HEK293 (cell line): Measurements from ENCODE around the gene PTPRG.

ENCODE experiments used
- CTCF ChIA-PET: fragments of 350-600 bp; formaldehyde crosslinking; extraction: SDS; loops from one replicate; lab custom pipeline; 2021; ENCODE audit warnings: antibody characterized with exemption; lab: Yijun Ruan, JAX
- POLR2A ChIA-PET: fragments of 300-600 bp; formaldehyde crosslinking; extraction: SDS; loops from one replicate; lab custom pipeline; 2020; ENCODE audit warnings: antibody characterized with exemption, inconsistent platforms; lab: Yijun Ruan, JAX
- H3K27ac ChIP-seq: fragments of 200-500 bp; sonication (Bioruptor generic); 2 replicates; pipeline ENCODE4 v1.5.1; 2014; ENCODE audit warnings: low read depth, low read length, control low read depth, inconsistent platforms; ENCODE audit errors: extremely low read depth
- H3K36me3 ChIP-seq, 2 experiments: fragments of 200-500 bp in 1 of 2; sonication (Bioruptor generic) in 1 of 2; 1 replicate in 1 of 2; 2 replicates in 1 of 2; pipeline ENCODE4 v1.5.1; 2014 to 2017; ENCODE audit warnings: inconsistent platforms in 2 of 2, low read length in 2 of 2; ENCODE audit not compliant: control insufficient read depth in 2 of 2, insufficient read depth in 1 of 2
- H3K4me1 ChIP-seq: fragments of 200-500 bp; sonication (Bioruptor generic); 2 replicates; pipeline ENCODE4 v1.5.1; 2014; ENCODE audit warnings: mild to moderate bottlenecking, low read length, inconsistent platforms; ENCODE audit not compliant: control insufficient read depth, insufficient read depth
- H3K4me3 ChIP-seq: 2 replicates; pipeline ENCODE4 v1.5.1; 2011; ENCODE audit warnings: low read depth, mild to moderate bottlenecking, control low read depth, low read length, moderate library complexity
- H3K9me3 ChIP-seq: fragments of 200-500 bp; sonication (Bioruptor generic); 2 replicates; pipeline ENCODE4 v1.5.1; 2014; ENCODE audit warnings: low read depth, low read length, inconsistent platforms; ENCODE audit not compliant: control insufficient read depth, insufficient read depth
- BCL11B ChIP-seq: fragments of 450-650 bp; formaldehyde crosslinking; IDR thresholded peaks from 2 replicates; pipeline ENCODE4 v1.5.1; 2016; ENCODE audit warnings: low read depth, missing biosample characterization, missing genetic modification characterization
- GFI1B ChIP-seq: fragments of 450-650 bp; formaldehyde crosslinking; IDR thresholded peaks from 2 replicates; pipeline ENCODE4 v1.5.1; 2016; ENCODE audit warnings: missing biosample characterization, missing genetic modification characterization
- ZNF10 ChIP-seq: fragments of 450-650 bp; formaldehyde crosslinking; IDR thresholded peaks from 2 replicates; pipeline ENCODE4 v1.5.1; 2017; ENCODE audit warnings: missing biosample characterization, missing genetic modification characterization
- ZNF121 ChIP-seq: fragments of 450-650 bp; formaldehyde crosslinking; IDR thresholded peaks from 2 replicates; pipeline ENCODE4 v1.5.1; 2016; ENCODE audit warnings: missing biosample characterization, missing genetic modification characterization
- ZNF2 ChIP-seq: fragments of 450-650 bp; formaldehyde crosslinking; IDR thresholded peaks from 2 replicates; pipeline ENCODE4 v1.5.1; 2016; ENCODE audit warnings: missing biosample characterization, missing genetic modification characterization
- ZNF239 ChIP-seq: fragments of 450-650 bp; formaldehyde crosslinking; IDR thresholded peaks from 2 replicates; pipeline ENCODE4 v1.5.1; 2016; ENCODE audit warnings: missing biosample characterization, missing genetic modification characterization
- ZNF266 ChIP-seq: fragments of 450-650 bp; formaldehyde crosslinking; IDR thresholded peaks from 2 replicates; pipeline ENCODE4 v1.5.1; 2016; ENCODE audit warnings: missing biosample characterization, missing genetic modification characterization, low read depth
- ZNF324 ChIP-seq: fragments of 450-650 bp; formaldehyde crosslinking; IDR thresholded peaks from 2 replicates; pipeline ENCODE4 v1.5.1; 2016; ENCODE audit warnings: missing biosample characterization, missing genetic modification characterization
- ZNF423 ChIP-seq: fragments of 450-650 bp; formaldehyde crosslinking; IDR thresholded peaks from 2 replicates; pipeline ENCODE4 v1.5.1; 2016; ENCODE audit warnings: missing biosample characterization, missing genetic modification characterization
- ZNF555 ChIP-seq: fragments of 450-650 bp; formaldehyde crosslinking; conservative IDR thresholded peaks from 2 replicates; pipeline ENCODE4 v1.5.1; 2017; ENCODE audit warnings: missing biosample characterization, mild to moderate bottlenecking, missing genetic modification characterization, inconsistent platforms
- ZNF585B ChIP-seq: fragments of 450-650 bp; formaldehyde crosslinking; IDR thresholded peaks from 2 replicates; pipeline ENCODE4 v1.5.1; 2016; ENCODE audit warnings: missing biosample characterization, missing genetic modification characterization
- ZNF600 ChIP-seq: fragments of 450-650 bp; formaldehyde crosslinking; IDR thresholded peaks from 2 replicates; pipeline ENCODE4 v1.5.1; 2016; ENCODE audit warnings: missing biosample characterization, missing genetic modification characterization
- ZNF629 ChIP-seq: fragments of 450-650 bp; formaldehyde crosslinking; IDR thresholded peaks from 2 replicates; pipeline ENCODE4 v1.5.1; 2017; ENCODE audit warnings: missing biosample characterization, missing genetic modification characterization
- ZSCAN23 ChIP-seq: fragments of 450-650 bp; formaldehyde crosslinking; IDR thresholded peaks from 2 replicates; pipeline ENCODE4 v1.5.1; 2016; ENCODE audit warnings: missing biosample characterization, missing genetic modification characterization
- TF ChIP-seq, protein P1 (sequence below): fragments of 450-650 bp; formaldehyde crosslinking; IDR thresholded peaks from 2 replicates; pipeline ENCODE4 v1.5.1; 2016; ENCODE audit warnings: missing biosample characterization, missing genetic modification characterization
- TF ChIP-seq, protein P2 (sequence below): fragments of 450-650 bp; formaldehyde crosslinking; IDR thresholded peaks from 2 replicates; pipeline ENCODE4 v1.5.1; 2016; ENCODE audit warnings: missing biosample characterization, missing genetic modification characterization
- TF ChIP-seq, protein P3 (sequence below): fragments of 450-650 bp; formaldehyde crosslinking; IDR thresholded peaks from 2 replicates; pipeline ENCODE4 v1.5.1; 2016; ENCODE audit warnings: missing biosample characterization, missing genetic modification characterization
- TF ChIP-seq, protein P4 (sequence below): fragments of 450-650 bp; formaldehyde crosslinking; IDR thresholded peaks from 2 replicates; pipeline ENCODE4 v1.5.1; 2016; ENCODE audit warnings: missing biosample characterization, missing genetic modification characterization, low read depth

The PTPRG gene

DNA sequence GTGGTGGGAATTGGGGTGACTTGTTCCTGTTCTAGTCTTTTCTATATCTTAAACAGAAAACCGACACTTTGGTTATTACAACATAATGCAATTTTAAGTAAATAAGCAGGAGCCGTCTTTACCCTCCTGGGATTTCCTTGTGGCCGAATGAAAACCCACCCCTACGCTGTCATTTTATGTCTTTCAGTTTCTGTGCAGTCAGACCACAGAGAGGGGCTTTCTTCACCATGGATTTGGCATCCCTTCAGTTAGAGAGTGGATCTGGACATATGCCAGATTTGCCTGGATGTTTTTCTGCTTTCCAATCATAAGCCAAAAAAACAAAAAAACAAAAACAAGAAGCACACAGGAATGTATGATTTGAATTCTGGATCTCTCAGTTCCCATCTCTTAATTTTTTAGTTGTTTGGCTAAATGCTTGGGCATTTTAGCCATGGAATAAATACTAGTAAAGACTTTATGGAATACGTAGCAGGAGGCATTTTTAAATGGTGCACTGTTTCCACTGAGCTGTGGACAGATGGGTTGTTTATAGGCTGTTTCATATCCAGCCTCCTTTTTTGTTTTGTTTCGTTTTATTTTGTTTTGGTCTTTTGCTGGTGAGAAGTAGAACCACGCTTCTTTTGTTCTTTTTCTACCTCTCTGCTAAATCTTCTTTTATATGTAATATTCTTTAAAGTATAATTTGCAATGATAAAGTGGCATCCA lies 539.1 kb downstream of the PTPRG start (continued):
- TF ChIP-seq GFI1B (tag by site-specific recombination) (no peak), ZNF629 (tag by site-specific recombination) (no peak), ZNF266 (no peak), ZNF600 (tag by site-specific recombination) (no peak), ZNF585B (tag by site-specific recombination) (no peak)

DNA sequence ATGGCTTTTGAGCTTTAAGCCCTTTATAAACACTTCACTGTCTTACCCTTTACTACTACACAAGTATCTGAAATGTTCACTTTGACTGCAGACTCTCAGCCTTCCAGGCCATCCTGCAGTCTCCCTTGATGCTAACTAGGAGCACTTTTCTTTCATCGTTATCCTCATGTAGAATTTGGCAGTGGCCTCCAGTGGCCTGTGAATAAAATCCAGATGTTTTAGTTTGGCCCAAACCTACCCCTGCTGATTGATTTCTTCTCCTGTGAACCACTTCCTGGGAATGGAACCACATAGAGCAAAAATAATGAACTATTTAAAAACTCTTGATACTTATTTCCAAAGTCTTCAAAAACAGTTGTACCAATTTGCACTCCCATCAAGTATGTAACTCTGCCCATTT lies 540.1 kb downstream of the PTPRG start:
- no peak overlapping the region for H3K27ac ChIP-seq
- no peaks in the 10 kb centered on the region for H3K36me3 ChIP-seq
- H3K9me3 ChIP-seq = no peaks in the 10 kb centered on the region
- no peak for TF ChIP-seq ZNF2
- TF ChIP-seq, protein P1, sequence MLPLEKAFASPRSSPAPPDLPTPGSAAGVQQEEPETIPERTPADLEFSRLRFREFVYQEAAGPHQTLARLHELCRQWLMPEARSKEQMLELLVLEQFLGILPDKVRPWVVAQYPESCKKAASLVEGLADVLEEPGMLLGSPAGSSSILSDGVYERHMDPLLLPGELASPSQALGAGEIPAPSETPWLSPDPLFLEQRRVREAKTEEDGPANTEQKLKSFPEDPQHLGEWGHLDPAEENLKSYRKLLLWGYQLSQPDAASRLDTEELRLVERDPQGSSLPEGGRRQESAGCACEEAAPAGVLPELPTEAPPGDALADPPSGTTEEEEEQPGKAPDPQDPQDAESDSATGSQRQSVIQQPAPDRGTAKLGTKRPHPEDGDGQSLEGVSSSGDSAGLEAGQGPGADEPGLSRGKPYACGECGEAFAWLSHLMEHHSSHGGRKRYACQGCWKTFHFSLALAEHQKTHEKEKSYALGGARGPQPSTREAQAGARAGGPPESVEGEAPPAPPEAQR = no peak
- TF ChIP-seq, protein P2, sequence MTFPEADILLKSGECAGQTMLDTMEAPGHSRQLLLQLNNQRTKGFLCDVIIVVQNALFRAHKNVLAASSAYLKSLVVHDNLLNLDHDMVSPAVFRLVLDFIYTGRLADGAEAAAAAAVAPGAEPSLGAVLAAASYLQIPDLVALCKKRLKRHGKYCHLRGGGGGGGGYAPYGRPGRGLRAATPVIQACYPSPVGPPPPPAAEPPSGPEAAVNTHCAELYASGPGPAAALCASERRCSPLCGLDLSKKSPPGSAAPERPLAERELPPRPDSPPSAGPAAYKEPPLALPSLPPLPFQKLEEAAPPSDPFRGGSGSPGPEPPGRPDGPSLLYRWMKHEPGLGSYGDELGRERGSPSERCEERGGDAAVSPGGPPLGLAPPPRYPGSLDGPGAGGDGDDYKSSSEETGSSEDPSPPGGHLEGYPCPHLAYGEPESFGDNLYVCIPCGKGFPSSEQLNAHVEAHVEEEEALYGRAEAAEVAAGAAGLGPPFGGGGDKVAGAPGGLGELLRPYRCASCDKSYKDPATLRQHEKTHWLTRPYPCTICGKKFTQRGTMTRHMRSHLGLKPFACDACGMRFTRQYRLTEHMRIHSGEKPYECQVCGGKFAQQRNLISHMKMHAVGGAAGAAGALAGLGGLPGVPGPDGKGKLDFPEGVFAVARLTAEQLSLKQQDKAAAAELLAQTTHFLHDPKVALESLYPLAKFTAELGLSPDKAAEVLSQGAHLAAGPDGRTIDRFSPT (tag by site-specific recombination) = no peak
- TF ChIP-seq BCL11B (tag by site-specific recombination) = no peak
- TF ChIP-seq ZNF600 (tag by site-specific recombination) = no peak
- TF ChIP-seq ZNF423 (tag by site-specific recombination) = no peak
- TF ChIP-seq, protein P3, sequence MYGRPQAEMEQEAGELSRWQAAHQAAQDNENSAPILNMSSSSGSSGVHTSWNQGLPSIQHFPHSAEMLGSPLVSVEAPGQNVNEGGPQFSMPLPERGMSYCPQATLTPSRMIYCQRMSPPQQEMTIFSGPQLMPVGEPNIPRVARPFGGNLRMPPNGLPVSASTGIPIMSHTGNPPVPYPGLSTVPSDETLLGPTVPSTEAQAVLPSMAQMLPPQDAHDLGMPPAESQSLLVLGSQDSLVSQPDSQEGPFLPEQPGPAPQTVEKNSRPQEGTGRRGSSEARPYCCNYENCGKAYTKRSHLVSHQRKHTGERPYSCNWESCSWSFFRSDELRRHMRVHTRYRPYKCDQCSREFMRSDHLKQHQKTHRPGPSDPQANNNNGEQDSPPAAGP (tag by site-specific recombination) = no peak
- no peak for TF ChIP-seq ZSCAN23
- no peak for TF ChIP-seq ZNF10
- TF ChIP-seq, protein P4, sequence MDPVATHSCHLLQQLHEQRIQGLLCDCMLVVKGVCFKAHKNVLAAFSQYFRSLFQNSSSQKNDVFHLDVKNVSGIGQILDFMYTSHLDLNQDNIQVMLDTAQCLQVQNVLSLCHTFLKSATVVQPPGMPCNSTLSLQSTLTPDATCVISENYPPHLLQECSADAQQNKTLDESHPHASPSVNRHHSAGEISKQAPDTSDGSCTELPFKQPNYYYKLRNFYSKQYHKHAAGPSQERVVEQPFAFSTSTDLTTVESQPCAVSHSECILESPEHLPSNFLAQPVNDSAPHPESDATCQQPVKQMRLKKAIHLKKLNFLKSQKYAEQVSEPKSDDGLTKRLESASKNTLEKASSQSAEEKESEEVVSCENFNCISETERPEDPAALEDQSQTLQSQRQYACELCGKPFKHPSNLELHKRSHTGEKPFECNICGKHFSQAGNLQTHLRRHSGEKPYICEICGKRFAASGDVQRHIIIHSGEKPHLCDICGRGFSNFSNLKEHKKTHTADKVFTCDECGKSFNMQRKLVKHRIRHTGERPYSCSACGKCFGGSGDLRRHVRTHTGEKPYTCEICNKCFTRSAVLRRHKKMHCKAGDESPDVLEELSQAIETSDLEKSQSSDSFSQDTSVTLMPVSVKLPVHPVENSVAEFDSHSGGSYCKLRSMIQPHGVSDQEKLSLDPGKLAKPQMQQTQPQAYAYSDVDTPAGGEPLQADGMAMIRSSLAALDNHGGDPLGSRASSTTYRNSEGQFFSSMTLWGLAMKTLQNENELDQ (tag by site-specific recombination) = no peak
- TF ChIP-seq ZNF121 (tag by site-specific recombination) = no peak
- no peak for TF ChIP-seq ZNF555 (tag by site-specific recombination)
- no peak for TF ChIP-seq GFI1B (tag by site-specific recombination)
- TF ChIP-seq ZNF239 (tag by site-specific recombination) = no peak
- TF ChIP-seq ZNF324 (tag by site-specific recombination) = no peak
- no peaks in the 10 kb centered on the region for H3K4me1 ChIP-seq
- POLR2A ChIA-PET = no interaction called here
- CTCF ChIA-PET = no interaction called here
- H3K4me3 ChIP-seq = no peak overlapping the region
